ENCODE data around the gene EPHA2. TPM values are rescaled to one million over a fixed set of nuclear protein-coding genes. Genes with fewer than 3 reads are reported as not detected.

Gene EPHA2
- total RNA-seq, 4 donors from 2014 or later = 30.0 to 66.9 (median 35.9) TPM

DNA sequence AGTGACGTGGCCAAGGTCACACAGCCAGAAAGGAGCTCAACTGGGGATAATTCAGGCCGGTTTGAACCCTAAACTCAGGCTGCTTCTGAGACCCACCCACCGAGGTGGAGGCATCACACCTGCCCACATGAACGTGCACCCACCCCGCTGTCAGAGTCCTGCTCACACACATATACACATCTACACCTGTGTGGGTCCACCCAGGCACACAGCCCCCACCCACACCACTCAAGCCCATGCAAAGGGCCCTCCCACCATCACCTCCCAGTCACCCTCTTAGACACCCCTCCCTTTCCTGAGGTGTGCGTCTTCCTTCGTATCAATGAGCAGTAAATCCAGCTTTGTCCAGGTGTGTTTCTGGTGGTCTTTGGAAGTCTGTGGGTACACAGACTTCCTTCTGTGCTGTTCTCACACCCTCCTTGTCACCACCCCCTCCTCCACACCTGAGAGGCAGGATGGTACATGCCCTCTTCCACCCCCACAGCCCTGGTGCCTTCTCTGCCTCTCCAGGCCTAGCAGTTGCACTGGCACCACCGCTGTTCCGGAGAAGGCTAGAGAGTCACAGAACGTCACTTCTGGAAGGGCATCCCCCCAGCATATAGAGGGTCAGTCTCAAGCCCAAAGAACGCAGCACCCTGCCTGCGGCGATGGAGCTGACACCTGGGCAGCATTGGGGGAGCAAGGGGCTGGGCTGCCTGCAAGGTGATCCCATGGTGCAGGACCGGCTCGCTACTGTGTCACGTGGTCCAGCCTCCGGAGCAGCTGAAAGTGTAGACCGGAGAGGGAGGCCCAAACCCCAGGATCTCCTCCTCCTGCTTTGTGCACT is 63.6 kb downstream of the EPHA2 start:
- DNase-seq (ENCODE audit: low spot score in 2 of 2) = no peak
- TF ChIP-seq POLR2A (IDR thresholded peaks at IDR 0.05) (no peak), EP300 (IDR thresholded peaks at IDR 0.05) (no peak)
- TF ChIP-seq, protein P1, sequence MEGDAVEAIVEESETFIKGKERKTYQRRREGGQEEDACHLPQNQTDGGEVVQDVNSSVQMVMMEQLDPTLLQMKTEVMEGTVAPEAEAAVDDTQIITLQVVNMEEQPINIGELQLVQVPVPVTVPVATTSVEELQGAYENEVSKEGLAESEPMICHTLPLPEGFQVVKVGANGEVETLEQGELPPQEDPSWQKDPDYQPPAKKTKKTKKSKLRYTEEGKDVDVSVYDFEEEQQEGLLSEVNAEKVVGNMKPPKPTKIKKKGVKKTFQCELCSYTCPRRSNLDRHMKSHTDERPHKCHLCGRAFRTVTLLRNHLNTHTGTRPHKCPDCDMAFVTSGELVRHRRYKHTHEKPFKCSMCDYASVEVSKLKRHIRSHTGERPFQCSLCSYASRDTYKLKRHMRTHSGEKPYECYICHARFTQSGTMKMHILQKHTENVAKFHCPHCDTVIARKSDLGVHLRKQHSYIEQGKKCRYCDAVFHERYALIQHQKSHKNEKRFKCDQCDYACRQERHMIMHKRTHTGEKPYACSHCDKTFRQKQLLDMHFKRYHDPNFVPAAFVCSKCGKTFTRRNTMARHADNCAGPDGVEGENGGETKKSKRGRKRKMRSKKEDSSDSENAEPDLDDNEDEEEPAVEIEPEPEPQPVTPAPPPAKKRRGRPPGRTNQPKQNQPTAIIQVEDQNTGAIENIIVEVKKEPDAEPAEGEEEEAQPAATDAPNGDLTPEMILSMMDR (IDR thresholded peaks at IDR 0.05) = no peak
- Histone ChIP-seq H3K27me3 (no peaks in the 10 kb centered on the region), H3K9me3 (no peaks in the 10 kb centered on the region), H3K4me1 (peaks cover 0 to 10% (median 0%) of the 10 kb centered on the region in 4 donors), H3K27ac (no peak overlapping the region), H3K4me3 (no peak overlapping the region), H3K36me3 (no peaks in the 10 kb centered on the region)
- 80 to 81% methylated on average over 18 of the region's 18 CpGs for WGBS, 2 donors

DNA sequence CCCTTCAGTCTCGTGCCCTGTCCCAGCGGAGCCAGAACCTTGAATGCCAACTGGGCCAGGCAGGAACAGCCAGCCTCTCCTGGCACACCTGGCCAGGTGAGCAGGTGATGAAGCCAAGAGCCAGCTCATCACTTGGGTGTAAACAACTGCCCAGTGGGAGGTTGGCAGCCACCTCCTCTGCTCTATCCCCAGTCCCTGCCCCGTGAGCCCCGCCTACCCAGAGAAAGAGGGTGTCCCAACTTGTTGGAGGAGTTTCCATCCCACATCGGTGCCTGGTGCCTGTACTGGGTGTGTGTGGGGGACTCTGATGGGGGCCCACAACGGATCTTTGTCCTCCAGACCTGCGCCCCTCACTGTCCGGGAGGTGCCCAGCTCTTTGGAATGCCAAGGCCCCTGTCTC is 64.6 kb downstream of the EPHA2 start:
- no peak for DNase-seq (ENCODE audit: low spot score in 2 of 2)
- WGBS, 2 donors = 69 to 75% methylated on average over 5 to 8 of the region's 8 CpGs
- H3K27ac ChIP-seq = no peak overlapping the region
- H3K4me1 ChIP-seq = peaks cover 0 to 10% (median 0%) of the 10 kb centered on the region in 4 donors
- no peaks in the 10 kb centered on the region for H3K27me3 ChIP-seq
- TF ChIP-seq EP300 (IDR thresholded peaks at IDR 0.05) (no peak), POLR2A (IDR thresholded peaks at IDR 0.05) (no peak)
- TF ChIP-seq, protein P1 (IDR thresholded peaks at IDR 0.05) = no peak
- no peak overlapping the region for H3K4me3 ChIP-seq
- no peaks in the 10 kb centered on the region for H3K36me3 ChIP-seq
- no peaks in the 10 kb centered on the region for H3K9me3 ChIP-seq

DNA sequence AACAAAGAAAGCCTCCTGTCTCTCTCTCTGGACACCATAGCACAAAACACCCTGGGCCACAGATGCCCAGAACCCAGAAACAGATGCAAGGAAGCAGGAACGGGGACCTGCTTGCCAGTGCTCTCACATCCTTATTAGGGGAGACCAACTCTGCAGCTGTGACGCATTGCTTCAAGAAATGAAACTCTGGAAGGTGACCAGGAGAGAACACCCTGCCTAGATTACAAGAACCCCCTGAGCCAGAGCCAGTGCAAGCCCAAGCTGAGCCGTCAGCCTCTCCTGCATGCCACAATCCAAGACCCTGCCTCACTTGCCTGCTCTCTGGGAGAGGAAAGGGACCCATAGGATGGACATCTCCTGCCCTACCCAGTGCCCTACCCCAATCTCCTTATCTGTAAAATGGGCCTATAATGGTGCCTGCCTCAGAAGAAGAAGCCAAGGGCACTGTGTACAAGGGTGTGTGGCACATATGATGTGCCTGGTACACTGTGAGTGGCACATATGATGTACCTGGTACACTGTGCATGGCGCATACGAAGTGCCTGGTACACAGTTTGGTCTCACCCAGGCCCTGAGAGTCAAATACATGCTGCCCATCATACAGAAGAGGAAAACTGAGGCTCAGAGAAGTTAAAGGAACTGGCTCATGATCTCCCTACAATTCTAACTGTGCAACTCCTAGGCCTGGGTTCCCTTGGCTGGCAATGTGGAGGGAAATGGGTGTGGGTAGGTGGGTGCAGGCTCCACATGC is 65.6 kb downstream of the EPHA2 start:
- Histone ChIP-seq H3K27ac (no peak overlapping the region), H3K36me3 (no peaks in the 10 kb centered on the region), H3K9me3 (no peaks in the 10 kb centered on the region), H3K4me3 (no peak overlapping the region), H3K4me1 (peaks cover 0 to 10% (median 0%) of the 10 kb centered on the region in 4 donors), H3K27me3 (no peaks in the 10 kb centered on the region)
- no peak for DNase-seq (ENCODE audit: low spot score in 2 of 2)
- TF ChIP-seq, protein P1 (IDR thresholded peaks at IDR 0.05) = no peak
- TF ChIP-seq EP300 (IDR thresholded peaks at IDR 0.05) (no peak), POLR2A (IDR thresholded peaks at IDR 0.05) (no peak)
- WGBS, 2 donors = 84 to 88% methylated on average over 5 of the region's 5 CpGs

DNA sequence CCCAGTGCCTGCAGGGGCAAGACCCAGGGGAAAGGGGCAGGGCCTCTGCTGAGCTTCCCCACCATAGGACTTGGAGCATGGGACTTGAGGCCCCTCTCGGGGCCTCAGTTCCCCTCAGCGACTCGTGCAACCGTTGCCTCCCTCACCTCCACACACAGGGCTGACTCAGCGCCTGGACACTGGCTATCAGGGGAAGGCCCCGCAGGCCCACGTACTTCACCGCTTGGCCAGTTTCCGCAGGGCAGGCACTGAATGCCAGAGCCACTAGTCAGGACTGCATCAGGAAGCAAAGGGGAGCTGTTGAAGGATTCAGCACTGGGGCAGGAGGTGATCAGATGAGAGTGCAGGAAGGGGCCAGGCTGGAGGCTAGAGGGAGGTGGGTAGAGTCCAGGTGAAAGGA is 66.9 kb downstream of the EPHA2 start:
- Histone ChIP-seq H3K27ac (no peak overlapping the region), H3K27me3 (no peaks in the 10 kb centered on the region), H3K9me3 (no peaks in the 10 kb centered on the region), H3K4me3 (no peak overlapping the region), H3K36me3 (no peaks in the 10 kb centered on the region), H3K4me1 (peaks cover 0 to 10% (median 0%) of the 10 kb centered on the region in 4 donors)
- no peak for DNase-seq (ENCODE audit: low spot score in 2 of 2)
- TF ChIP-seq, protein P1 (IDR thresholded peaks at IDR 0.05) = no peak
- TF ChIP-seq POLR2A (IDR thresholded peaks at IDR 0.05) (no peak), EP300 (IDR thresholded peaks at IDR 0.05) (no peak)
- WGBS, 2 donors = 61 to 74% methylated on average over 9 of the region's 9 CpGs

All from tibial nerve (tissue), 4 donors.